ENCODE data around the gene RIMKLB.
A peak's percentile ranks its signal among the peaks of the same experiment; 100 is the strongest.

The RIMKLB gene

DNA sequence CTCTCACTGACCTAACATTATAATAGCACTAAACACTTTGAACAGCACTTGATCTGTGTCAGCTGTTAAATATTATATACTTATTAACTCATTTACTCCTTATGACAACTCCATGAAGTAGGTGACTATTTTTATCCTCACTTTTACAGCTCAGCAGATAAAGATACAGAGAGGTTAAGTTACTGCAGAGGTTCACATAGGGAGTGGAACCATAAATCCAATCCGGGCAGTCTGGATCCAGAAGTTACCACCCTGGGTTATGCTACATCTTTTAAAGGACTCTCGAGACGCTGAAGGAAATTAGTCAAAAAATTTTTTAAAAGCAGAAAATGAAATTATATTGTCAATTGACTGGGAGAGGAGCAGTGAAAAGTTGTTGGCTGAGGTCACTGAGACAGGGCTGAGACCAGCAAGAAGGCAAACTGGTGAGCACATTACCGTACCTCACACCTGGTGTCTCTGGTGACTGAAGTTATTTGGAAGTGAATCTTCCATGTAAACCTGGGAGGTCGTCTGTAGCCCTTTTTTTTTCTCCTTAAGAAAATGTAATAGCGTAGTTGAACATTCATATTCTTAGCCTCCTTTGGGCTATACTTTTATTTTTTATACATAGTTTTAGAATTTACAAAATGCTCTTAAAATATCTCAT is 1.2 kb upstream of the RIMKLB start:
- TF ChIP-seq, protein P1, sequence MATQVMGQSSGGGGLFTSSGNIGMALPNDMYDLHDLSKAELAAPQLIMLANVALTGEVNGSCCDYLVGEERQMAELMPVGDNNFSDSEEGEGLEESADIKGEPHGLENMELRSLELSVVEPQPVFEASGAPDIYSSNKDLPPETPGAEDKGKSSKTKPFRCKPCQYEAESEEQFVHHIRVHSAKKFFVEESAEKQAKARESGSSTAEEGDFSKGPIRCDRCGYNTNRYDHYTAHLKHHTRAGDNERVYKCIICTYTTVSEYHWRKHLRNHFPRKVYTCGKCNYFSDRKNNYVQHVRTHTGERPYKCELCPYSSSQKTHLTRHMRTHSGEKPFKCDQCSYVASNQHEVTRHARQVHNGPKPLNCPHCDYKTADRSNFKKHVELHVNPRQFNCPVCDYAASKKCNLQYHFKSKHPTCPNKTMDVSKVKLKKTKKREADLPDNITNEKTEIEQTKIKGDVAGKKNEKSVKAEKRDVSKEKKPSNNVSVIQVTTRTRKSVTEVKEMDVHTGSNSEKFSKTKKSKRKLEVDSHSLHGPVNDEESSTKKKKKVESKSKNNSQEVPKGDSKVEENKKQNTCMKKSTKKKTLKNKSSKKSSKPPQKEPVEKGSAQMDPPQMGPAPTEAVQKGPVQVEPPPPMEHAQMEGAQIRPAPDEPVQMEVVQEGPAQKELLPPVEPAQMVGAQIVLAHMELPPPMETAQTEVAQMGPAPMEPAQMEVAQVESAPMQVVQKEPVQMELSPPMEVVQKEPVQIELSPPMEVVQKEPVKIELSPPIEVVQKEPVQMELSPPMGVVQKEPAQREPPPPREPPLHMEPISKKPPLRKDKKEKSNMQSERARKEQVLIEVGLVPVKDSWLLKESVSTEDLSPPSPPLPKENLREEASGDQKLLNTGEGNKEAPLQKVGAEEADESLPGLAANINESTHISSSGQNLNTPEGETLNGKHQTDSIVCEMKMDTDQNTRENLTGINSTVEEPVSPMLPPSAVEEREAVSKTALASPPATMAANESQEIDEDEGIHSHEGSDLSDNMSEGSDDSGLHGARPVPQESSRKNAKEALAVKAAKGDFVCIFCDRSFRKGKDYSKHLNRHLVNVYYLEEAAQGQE (IDR thresholded peaks at IDR 0.05; ENCODE audit: insufficient read depth in 1 of 2, low read depth in 2 of 2, low read length in 2 of 2): no peak
- TF ChIP-seq TAF1 (IDR thresholded peaks at IDR 0.05; ENCODE audit: borderline replicate concordance, insufficient read depth, low read length) (no peak), FOXP2 (optimal IDR thresholded peaks at IDR 0.05; ENCODE audit: borderline replicate concordance, extremely low read depth, extremely low read length, insufficient read depth) (no peak), POLR2AphosphoS5 (IDR thresholded peaks at IDR 0.05; ENCODE audit: low read depth, low read length) (no peak), SIN3A (IDR thresholded peaks at IDR 0.05; ENCODE audit: borderline replicate concordance, insufficient read depth, low read length) (no peak)

DNA sequence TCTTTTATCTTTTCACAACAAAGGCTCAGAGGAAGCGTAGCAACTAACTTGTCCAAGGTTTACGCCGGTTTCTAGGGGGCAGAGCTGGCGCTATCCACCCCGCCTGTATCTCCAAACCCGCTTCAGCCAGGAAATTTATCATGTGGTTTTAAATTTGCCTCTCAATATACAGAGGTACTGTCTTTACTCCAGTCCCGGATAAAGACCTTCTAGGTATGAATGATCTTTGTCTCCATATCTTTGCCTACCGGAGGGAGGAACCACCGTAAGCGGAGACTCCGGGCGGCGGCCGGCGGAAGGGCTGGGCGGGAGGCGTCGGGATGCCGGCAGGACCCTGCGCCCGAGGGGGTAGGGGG is 693 bp upstream of the RIMKLB start:
- TF ChIP-seq, protein P1 (IDR thresholded peaks at IDR 0.05; ENCODE audit: insufficient read depth in 1 of 2, low read depth in 2 of 2, low read length in 2 of 2): no peak
- TF ChIP-seq POLR2AphosphoS5 (IDR thresholded peaks at IDR 0.05; ENCODE audit: low read depth, low read length) (no peak), SIN3A (IDR thresholded peaks at IDR 0.05; ENCODE audit: borderline replicate concordance, insufficient read depth, low read length) (no peak), TAF1 (IDR thresholded peaks at IDR 0.05; ENCODE audit: borderline replicate concordance, insufficient read depth, low read length) (no peak), FOXP2 (optimal IDR thresholded peaks at IDR 0.05; ENCODE audit: borderline replicate concordance, extremely low read depth, extremely low read length, insufficient read depth) (no peak)

DNA sequence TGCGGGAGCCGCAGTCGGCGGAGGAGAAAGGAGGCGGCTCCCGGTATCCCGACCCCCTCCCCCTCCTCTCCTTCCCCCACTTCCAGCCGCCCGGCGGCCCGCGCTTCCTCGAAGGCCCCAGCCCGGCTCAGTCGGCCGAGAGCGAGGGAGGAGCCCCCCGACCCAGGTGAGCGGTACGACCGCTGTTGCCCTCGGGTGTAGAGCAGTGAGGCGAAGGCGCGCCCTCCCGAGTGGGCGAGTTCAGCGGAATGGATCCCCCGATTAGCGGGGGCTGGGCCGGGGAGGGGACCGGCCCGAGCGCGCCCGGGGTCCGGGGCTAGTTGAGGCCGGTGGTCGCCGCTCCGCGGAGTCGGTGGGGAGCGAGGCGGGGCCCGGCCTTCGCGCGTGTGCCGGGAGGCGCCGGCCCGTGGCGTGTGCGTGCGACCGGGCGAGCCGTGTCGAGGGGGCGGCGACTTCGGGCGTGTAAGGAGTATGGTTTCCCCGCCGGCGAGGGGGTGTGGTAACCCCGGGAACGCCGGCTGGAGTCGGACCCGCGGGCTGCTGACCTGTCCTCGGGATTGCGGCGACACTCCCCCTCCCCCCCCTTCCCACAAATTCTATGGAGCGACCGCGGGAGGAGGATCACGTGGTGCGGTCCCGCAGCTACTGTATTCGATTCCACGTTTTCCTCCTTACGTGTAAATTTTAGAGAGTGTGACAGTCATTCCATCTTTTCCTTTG is 501 bp downstream of the RIMKLB start:
- TF ChIP-seq SIN3A (IDR thresholded peaks at IDR 0.05; ENCODE audit: borderline replicate concordance, insufficient read depth, low read length) (0 out of 2 replicates have a peak, but pooled peaks have one; percentile 34), POLR2AphosphoS5 (IDR thresholded peaks at IDR 0.05; ENCODE audit: low read depth, low read length) (no peak)

DNA sequence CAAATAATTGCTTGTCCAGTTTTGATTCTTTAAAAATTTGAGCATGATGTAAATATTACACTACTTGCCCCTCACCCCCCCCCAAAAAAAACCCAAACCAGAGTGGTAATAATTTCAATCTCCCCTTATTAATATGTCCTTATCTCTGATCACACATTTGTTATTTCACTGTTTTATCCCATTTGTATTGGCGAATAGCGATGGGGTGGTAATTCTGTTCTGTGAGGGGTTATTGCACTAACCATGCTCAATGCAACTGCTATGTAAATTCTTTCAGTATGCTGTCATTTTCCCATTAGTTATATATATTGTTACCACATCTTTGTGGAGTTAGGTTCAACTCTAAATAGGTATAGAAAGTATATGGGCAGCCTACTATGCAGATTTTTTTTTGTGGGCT is 1.1 kb downstream of the RIMKLB start:
- TF ChIP-seq POLR2AphosphoS5 (IDR thresholded peaks at IDR 0.05; ENCODE audit: low read depth, low read length) (no peak), FOXP2 (optimal IDR thresholded peaks at IDR 0.05; ENCODE audit: borderline replicate concordance, extremely low read depth, extremely low read length, insufficient read depth) (no peak), SIN3A (IDR thresholded peaks at IDR 0.05; ENCODE audit: borderline replicate concordance, insufficient read depth, low read length) (no peak), TAF1 (IDR thresholded peaks at IDR 0.05; ENCODE audit: borderline replicate concordance, insufficient read depth, low read length) (no peak)
- TF ChIP-seq, protein P1 (IDR thresholded peaks at IDR 0.05; ENCODE audit: insufficient read depth in 1 of 2, low read depth in 2 of 2, low read length in 2 of 2): no peak

DNA sequence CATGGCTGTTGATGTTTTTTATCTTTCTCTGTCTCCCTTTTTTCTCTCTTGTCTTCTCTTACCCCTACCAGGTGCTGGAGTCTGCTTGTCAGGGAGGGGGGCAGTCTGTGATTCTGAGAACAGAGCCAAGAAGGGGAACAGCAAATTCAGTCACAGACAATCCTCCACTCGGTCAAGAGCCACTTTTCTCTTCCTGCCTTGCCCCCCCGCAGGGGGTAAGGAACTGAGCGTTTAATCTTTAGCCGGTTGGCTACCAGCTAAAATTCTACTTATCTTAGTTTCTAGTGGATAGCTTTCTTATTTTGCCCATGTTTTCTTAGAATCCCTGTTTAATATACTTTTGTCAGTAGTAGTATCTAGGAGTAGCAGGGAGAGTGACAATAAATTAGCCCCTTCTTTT is 1.9 kb downstream of the RIMKLB start:
- TF ChIP-seq, protein P1 (IDR thresholded peaks at IDR 0.05; ENCODE audit: insufficient read depth in 1 of 2, low read depth in 2 of 2, low read length in 2 of 2): no peak
- TF ChIP-seq POLR2AphosphoS5 (IDR thresholded peaks at IDR 0.05; ENCODE audit: low read depth, low read length): no peak
- TF ChIP-seq SIN3A (IDR thresholded peaks at IDR 0.05; ENCODE audit: borderline replicate concordance, insufficient read depth, low read length): no peak
- TF ChIP-seq FOXP2 (optimal IDR thresholded peaks at IDR 0.05; ENCODE audit: borderline replicate concordance, extremely low read depth, extremely low read length, insufficient read depth): no peak
- no peak for TF ChIP-seq TAF1 (IDR thresholded peaks at IDR 0.05; ENCODE audit: borderline replicate concordance, insufficient read depth, low read length)

Data from PFSK-1 (cell line).